IPS-18a (cell line): ENCODE data around the gene DHRS1.
"Not testable (repeated sequence)": the region's sequence is repeated elsewhere in the genome, so short reads cannot be mapped to it uniquely, and the experiment has no call there.

Experiments
- H3K27ac ChIP-seq: one replicate; pipeline ENCODE4 v1.5.1; 2013; ENCODE audit warnings: low read length
- H3K27me3 ChIP-seq: one replicate; pipeline ENCODE4 v1.6.1; 2013; ENCODE audit warnings: mild to moderate bottlenecking, low read length; ENCODE audit not compliant: control insufficient read depth, insufficient read depth
- H3K36me3 ChIP-seq: one replicate; pipeline ENCODE4 v1.6.1; 2013; ENCODE audit warnings: low read depth, low read length; ENCODE audit not compliant: control insufficient read depth
- H3K4me1 ChIP-seq: one replicate; pipeline ENCODE4 v1.6.1; 2013; ENCODE audit warnings: low read depth, low read length; ENCODE audit not compliant: control insufficient read depth
- H3K4me3 ChIP-seq: one replicate; pipeline ENCODE4 v1.5.1; 2013; ENCODE audit warnings: low read length
- H3K9ac ChIP-seq: one replicate; pipeline ENCODE4 v1.6.1; 2013; ENCODE audit warnings: mild to moderate bottlenecking, low read length, moderate library complexity
- H3K9me3 ChIP-seq: one replicate; pipeline ENCODE4 v1.6.1; 2013; ENCODE audit warnings: low read depth, low read length; ENCODE audit not compliant: control insufficient read depth

DHRS1 gene

DNA sequence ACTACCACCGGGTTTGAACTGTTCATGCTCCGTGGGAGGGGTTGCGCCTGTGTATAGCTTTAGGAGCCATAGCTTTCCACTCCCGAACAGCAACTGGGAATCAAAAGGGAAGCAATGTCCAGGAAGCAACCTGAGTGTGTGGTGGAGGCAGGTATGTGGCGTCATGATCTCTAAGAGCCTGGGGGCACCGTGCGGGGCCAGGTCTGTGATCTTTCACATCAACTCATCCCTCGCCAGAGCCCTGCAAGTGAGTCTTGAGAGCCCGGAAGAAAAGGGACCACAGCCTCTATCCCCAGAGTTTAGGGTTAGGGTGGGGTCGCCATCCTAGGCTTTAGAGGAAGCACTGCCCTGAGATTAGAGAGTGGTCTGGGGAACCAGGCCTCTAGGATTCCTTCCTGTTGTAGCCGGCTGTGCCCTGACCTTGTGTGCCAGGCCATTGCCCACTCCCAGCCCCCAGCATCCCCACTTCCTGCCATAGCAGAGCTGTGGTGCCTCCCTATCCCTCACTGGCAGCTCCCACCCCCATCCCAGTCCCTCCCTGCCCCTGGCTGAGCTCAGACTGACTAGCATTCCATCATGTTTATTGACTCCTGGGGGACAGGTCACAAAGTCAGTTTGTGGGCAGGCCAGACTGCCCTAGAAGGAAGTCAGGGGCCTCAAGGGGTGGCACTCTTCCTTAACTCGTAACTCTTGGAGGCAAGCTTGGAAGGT is 36.0 kb upstream of the DHRS1 start:
- Histone ChIP-seq H3K4me3 (peak overlapping the region; percentile 64), H3K36me3 (no peaks in the 10 kb centered on the region), H3K27me3 (peaks cover 100% of the 10 kb centered on the region), H3K27ac (no peak overlapping the region), H3K9me3 (no peaks in the 10 kb centered on the region), H3K9ac (no peak overlapping the region), H3K4me1 (peaks cover 3% of the 10 kb centered on the region)

DNA sequence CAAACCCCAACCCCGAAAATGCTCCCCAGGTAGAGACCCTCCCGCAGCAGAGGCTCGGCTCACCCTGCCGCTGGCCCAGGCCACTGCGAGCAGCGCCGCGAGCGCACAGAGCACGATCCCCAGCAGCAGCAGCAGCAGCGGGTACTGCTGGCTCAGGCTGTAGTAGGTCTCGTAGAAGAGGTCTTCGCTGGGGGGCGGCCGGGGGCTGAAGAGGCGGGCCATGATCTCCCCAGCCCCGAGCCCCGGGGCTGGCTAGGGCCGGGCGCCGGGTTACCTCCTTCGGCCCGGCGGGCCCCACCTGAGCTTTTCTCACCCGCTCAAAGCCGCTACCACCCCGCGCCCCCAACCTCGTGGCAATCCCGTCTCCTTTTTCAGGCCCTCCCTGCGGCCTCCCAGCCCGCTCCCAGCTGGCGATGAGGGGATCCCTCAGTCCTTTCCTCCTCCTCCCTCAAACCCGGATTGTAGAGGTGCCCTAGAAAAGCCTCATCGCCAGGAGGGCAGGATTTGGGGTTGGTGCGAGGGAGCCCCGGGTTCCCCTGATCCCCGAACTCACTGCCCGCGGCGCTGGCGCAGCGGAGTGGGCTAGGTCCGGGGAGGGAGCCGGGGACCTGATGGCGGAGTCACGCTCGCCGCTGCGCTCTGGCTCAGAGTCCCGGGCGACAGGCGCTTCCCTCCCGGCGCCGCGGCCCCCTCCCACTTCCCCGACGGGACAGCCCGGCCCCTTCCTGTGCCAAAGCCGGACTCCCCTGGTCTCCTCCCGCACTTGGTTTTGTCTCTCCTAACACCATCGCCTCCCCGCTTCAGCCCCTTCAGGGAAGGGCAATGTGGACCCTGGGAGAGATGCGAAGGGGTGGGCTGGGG is 35.1 kb upstream of the DHRS1 start, which contains the start of gene ADCY4:
Gene ADCY4 (minus strand): TSS at position 641 of the 861 bp plus-strand sequence. CDS start 419 bp downstream, at position 222.
- no peaks in the 10 kb centered on the region for H3K9me3 ChIP-seq
- H3K27ac ChIP-seq = no peak within 1 kb of the TSS
- peaks cover 100% of the 10 kb centered on the region for H3K27me3 ChIP-seq
- no peaks in the 10 kb centered on the region for H3K36me3 ChIP-seq
- peak within 1 kb of the TSS; percentile 64 for H3K4me3 ChIP-seq
- H3K4me1 ChIP-seq = peaks cover 3% of the 10 kb centered on the region
- no peak within 1 kb of the TSS for H3K9ac ChIP-seq

DNA sequence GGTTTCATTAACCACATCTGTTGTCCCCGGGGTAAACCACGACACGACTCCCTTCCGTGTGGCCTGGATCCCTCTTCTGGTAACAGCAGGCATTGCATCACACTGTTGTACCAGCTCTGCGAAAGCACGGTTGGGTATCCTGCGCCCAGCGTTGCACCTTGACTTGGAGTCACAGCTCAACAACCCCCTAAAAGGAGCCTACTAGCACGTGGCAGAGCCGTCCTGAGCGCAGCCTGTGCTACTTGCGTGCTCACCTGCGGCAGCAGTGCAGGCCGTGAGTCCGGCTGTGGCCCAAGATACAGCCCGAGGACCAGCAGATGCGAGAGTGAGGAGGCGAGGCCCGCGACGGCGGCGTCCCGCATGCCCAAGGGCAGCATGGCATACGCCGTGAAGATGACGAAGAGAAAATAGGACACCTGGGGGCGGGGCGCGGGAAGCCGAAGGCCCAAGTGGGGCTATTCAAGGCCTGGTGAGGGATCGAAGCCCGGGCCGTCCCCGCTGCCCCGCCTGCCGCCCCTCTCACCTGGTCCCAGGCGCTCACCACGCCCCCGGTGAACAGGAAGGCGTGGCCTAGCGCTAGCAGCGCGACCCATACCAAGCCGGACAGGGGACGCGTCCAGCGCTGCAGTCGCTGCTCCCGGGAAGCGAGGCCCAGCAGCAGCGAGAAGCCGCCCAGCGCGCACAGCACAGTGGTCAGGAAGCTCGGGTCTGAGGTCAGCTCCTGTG is 32.9 kb upstream of the DHRS1 start:
- H3K4me1 ChIP-seq = peaks cover 3% of the 10 kb centered on the region
- H3K36me3 ChIP-seq = no peaks in the 10 kb centered on the region
- peaks cover 86% of the 10 kb centered on the region for H3K27me3 ChIP-seq
- no peak overlapping the region for H3K27ac ChIP-seq
- H3K9me3 ChIP-seq = no peaks in the 10 kb centered on the region
- H3K4me3 ChIP-seq = peak overlapping the region; percentile 48
- no peak overlapping the region for H3K9ac ChIP-seq

DNA sequence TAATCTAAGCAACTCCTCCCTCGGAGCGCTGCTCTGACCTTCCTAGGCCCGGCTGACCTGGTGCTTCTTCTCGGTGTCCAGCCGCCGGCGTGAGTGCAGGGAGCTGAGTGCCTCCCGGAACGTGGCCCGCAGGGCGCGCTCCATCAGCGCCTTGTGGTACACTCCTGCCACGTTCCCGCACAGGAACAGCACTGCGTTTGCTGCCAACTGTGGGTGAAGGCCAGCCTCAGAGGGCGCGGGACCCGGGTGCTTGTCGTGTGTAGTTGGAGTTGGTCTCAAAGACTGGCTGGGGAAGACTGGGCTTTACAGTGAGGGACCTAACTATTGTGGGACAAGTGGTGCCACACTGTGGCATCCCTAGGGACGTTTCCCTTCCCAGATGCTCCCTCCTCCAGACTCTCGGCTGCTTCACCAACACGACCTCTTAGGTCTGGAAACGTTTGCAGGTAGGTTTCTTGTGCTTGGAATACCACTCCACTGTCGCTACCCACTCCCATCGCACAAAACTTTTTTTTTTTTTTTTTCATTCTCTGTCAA is 32.2 kb upstream of the DHRS1 start:
- Histone ChIP-seq H3K9ac (no peak overlapping the region), H3K36me3 (no peaks in the 10 kb centered on the region), H3K4me1 (peaks cover 3% of the 10 kb centered on the region), H3K27ac (no peak overlapping the region), H3K4me3 (peak overlapping the region; percentile 48), H3K27me3 (peaks cover 80% of the 10 kb centered on the region), H3K9me3 (no peaks in the 10 kb centered on the region)

DNA sequence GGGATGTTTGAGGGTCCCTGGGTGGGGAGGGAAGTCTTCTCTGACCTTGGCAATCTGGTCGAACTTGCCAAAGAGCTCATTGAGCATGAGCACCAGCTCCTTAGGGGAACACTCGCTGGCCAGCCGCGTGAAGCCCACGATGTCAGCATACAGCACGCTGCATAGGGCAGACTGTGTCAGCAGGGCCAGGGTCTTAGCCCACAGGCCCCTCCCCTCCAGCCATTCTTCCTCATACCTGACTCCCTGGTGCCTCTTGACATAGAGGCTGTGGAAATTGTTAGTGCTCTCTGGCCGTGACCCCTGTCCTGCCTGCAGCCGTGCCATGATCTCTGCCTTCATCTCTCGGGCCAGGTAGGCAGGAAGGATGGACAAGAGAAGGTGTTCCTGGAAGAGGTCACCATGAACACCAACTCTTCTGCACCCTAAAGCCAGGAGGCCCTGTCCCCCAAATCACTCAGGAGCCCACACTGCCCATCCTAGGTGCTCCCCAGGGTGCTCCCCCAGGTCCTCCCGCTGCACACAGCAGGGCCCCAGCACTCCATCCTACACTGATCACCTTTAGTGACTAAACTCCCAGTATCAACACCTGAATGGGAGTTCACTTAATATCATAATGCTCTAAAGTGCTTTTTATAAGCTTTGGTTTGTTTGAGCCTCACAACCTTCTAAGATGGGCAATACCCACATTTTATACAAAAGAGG is 31.5 kb upstream of the DHRS1 start:
- Histone ChIP-seq H3K4me3 (no peak overlapping the region), H3K9me3 (no peaks in the 10 kb centered on the region), H3K9ac (no peak overlapping the region), H3K4me1 (peaks cover 3% of the 10 kb centered on the region), H3K27ac (no peak overlapping the region), H3K36me3 (no peaks in the 10 kb centered on the region), H3K27me3 (peaks cover 73% of the 10 kb centered on the region)

DNA sequence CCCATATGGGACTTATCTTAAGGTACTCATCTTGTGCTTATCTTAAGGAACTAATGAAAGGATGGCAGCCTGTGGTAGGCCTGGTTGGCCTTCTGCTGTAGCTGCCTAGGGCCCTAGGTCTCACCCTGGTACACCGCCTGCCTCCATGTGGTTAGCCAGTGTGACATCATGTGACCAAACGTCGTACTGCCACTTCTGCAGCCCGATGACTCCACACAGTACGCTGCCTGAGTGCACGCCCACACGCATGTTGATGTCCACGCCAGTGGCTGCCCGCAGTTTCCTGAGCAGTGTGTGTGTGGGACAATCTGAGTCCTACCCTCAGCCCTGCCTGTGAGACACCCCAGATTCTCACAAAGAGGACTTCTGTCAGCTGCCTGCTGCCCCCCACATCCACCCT is 30.2 kb upstream of the DHRS1 start:
- peaks cover 59% of the 10 kb centered on the region for H3K27me3 ChIP-seq
- no peak overlapping the region for H3K4me3 ChIP-seq
- H3K27ac ChIP-seq = no peak overlapping the region
- peaks cover 3% of the 10 kb centered on the region for H3K4me1 ChIP-seq
- H3K36me3 ChIP-seq = no peaks in the 10 kb centered on the region
- no peaks in the 10 kb centered on the region for H3K9me3 ChIP-seq
- H3K9ac ChIP-seq = no peak overlapping the region

DNA sequence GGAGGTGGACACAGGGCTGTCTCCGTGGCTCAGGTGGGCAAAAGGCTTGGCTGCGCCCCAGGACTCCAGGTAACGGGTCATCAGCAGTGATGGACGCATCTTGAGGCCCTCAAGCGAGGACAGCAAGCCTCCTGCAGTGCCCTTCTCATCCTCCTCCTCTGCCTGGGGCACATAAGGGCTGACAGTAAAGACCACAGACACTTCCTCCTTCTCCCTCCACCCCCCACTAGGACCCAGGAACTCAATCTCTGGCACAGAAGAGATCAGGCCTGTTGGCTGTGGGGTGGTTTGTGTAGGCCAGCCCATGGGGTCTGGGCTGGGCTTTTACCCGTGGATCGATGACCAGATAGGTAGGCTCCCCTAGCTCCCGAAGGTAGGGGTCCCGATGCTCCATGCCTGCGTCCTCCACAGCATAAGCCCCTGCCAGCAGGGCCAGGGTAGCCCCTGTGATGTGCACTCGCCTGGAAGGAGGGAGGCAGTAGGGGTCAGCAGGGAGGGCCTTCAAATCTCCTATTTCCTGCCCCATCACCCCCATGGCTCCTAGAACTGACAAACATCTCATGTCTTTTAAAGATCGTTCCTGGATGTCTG is 29.6 kb upstream of the DHRS1 start:
- Histone ChIP-seq H3K9me3 (no peaks in the 10 kb centered on the region), H3K27me3 (peaks cover 54% of the 10 kb centered on the region), H3K9ac (no peak overlapping the region), H3K4me1 (peaks cover 3% of the 10 kb centered on the region), H3K36me3 (no peaks in the 10 kb centered on the region), H3K4me3 (no peak overlapping the region), H3K27ac (no peak overlapping the region)

DNA sequence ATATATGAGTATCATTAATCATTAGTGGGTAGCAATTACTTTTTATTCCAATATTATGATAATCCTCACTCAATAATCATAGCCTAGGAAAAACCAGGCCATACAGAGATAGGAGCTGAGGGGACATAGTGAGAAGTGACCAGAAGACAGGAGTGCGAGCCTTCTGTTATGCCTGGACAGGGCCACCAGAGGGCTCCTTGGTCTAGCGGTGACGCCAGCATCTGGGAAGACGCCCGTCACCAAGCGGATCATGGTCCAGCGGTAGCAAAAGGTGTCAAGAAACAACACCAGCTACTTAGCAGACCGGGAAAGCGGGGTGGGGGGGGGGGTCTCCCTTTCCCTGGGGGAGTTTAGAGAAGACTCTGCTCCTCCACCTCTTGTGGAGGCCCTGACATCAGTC is 28.3 kb upstream of the DHRS1 start:
- not testable (repeated sequence) for H3K4me1 ChIP-seq, H3K36me3 ChIP-seq, H3K4me3 ChIP-seq, H3K9ac ChIP-seq, H3K27ac ChIP-seq, H3K9me3 ChIP-seq
- H3K27me3 ChIP-seq = peaks cover 48% of the 10 kb centered on the region

DNA sequence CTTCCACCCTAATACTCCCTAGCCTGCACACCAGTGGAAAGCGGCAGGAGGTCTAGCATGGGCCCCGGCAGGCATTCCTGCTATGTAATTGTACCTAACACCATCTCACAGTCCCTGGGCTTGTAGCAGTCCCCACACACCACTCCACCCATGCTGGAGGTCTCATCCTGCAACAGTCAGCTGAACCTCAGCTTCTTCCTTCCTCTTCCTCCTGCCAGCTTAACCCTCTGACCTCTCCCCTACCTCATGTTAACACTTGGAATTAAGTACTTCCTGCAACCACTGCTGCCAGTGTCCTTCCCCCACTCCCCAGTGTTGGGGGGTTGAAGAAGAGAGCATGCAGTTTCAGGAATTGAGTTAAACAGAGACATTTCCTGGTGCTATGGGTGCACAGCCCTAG is 27.7 kb upstream of the DHRS1 start:
- H3K27me3 ChIP-seq = peaks cover 42% of the 10 kb centered on the region
- no peak overlapping the region for H3K27ac ChIP-seq
- no peak overlapping the region for H3K9ac ChIP-seq
- H3K4me1 ChIP-seq = no peaks in the 10 kb centered on the region
- no peaks in the 10 kb centered on the region for H3K9me3 ChIP-seq
- no peak overlapping the region for H3K4me3 ChIP-seq
- no peaks in the 10 kb centered on the region for H3K36me3 ChIP-seq

DNA sequence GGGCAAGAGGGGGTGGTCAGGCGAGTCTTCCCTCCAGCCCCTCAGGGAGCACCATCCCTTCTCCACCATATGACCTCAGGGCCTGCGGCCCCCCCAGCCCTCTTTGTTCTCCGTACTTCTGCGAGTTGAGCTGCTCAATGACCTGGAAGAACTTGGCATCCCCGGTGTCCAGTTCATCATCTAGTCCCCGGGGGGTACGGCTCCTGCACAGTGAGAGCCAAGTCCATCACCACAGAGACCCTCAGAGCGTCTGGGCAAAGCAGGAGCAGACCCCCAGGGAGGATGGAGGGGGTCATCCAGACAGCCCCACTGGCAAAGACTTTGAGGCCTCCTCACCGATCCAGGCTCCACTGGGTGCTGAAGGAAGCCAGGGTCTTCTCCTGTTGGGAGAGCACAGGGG is 26.4 kb upstream of the DHRS1 start:
- H3K36me3 ChIP-seq = no peaks in the 10 kb centered on the region
- H3K27me3 ChIP-seq = peaks cover 28% of the 10 kb centered on the region
- H3K4me1 ChIP-seq = no peaks in the 10 kb centered on the region
- H3K27ac ChIP-seq = no peak overlapping the region
- no peaks in the 10 kb centered on the region for H3K9me3 ChIP-seq
- no peak overlapping the region for H3K9ac ChIP-seq
- H3K4me3 ChIP-seq = no peak overlapping the region
